Measurements from ENCODE around the gene SLC47A2.

The SLC47A2 gene

DNA sequence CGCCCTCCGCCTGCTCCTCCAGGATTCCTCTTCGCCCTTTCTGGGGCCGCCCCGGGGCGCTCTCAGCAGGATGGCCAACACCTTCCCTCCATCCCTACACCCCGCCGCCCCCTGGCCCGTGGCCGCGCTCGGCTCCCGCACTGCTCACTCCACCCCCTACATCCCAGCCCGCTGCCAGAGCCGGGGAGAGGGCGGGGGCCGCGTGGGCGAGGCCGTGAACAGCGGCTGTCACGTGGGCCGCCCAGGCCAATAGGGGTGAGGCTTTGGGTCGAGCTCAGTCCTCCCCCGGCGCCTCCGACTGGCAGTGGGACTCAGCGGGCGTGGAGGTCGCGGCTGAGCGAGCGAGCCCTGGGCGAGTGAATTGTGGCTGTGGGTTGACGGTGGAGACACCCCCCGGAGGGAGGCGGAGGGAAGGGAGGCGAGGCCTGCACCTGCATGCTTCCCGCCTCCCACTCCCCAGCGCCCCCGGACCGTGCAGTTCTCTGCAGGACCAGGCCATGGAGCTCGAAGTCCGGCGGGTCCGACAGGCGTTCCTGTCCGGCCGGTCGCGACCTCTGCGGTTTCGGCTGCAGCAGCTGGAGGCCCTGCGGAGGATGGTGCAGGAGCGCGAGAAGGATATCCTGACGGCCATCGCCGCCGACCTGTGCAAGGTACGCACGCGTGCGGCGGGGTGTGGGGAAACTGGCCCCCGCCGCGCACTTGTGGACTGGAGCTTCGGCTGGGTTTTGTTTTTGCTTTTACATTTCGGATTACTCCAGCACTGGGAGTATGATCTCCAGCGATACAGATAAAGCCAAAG lies 67.7 kb downstream of the SLC47A2 start, which contains the start of gene ALDH3A2:
ALDH3A2 (plus strand) TSS at position 277 of the 799 bp plus-strand sequence; CDS start at position 498, 221 bp downstream.
- DNase-seq (ENCODE audit: low read depth in 1 of 2, low spot score in 1 of 2): peak; percentile 58 to 90
- peak within 1 kb of the TSS; percentile 96 for H3K27ac ChIP-seq (replicated peaks)

DNA sequence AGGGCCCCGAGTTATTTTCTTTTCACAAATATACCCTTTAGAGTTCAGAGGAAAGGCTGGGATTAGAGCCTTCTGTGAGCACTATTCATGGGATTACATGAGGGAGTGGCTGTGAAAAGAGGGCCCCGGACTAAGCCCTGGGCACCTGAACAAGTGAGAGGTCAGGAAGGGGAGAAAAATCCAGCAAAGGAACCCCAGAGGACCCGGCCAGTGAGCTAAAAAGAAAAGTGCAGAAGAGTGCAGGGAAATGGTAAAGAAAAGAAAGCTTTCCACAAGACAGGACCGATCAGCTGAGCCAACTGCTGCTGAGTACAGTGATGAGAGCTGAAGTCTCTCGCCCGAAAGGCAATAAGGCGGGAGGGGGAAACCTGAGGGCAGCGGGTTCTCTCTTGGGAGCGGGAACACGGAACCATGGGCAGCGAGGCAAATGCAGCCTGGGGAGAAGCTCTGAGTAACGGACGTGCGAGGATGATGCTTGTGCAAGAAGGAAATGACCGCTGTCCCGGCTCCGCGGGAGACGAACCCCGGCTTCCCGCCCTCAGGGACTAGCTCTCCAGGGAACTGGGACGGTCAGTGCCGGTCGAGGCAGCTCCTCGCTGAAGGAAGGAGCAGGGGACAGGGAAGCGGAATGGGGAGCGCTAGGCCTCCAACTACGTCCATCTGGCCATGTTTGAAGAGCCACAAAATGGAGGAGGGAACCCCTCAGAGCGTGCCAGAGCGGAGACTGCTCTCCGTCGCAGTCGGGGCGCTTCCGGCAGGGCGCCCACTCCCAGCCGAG lies 68.5 kb downstream of the SLC47A2 start:
- TF ChIP-seq, protein P1, sequence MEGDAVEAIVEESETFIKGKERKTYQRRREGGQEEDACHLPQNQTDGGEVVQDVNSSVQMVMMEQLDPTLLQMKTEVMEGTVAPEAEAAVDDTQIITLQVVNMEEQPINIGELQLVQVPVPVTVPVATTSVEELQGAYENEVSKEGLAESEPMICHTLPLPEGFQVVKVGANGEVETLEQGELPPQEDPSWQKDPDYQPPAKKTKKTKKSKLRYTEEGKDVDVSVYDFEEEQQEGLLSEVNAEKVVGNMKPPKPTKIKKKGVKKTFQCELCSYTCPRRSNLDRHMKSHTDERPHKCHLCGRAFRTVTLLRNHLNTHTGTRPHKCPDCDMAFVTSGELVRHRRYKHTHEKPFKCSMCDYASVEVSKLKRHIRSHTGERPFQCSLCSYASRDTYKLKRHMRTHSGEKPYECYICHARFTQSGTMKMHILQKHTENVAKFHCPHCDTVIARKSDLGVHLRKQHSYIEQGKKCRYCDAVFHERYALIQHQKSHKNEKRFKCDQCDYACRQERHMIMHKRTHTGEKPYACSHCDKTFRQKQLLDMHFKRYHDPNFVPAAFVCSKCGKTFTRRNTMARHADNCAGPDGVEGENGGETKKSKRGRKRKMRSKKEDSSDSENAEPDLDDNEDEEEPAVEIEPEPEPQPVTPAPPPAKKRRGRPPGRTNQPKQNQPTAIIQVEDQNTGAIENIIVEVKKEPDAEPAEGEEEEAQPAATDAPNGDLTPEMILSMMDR (IDR thresholded peaks at IDR 0.05; ENCODE audit: insufficient read depth, low read length): no peak
- TF ChIP-seq POLR2AphosphoS5 (IDR thresholded peaks at IDR 0.05; ENCODE audit: low read depth) (0 out of 2 replicates have a peak, but pooled peaks have one; percentile 12), GABPA (IDR thresholded peaks at IDR 0.05; ENCODE audit: low read depth) (peak; percentile 49; the same call in 1 of the 2 replicates)
- Histone ChIP-seq H3K4me3 (replicated peaks; ENCODE audit: insufficient read depth, low read length) (peak overlapping the region; percentile 71), H3K27ac (replicated peaks) (peak overlapping the region; percentile 96), H3K27me3 (ENCODE audit: insufficient read depth, poor library complexity, severe bottlenecking) (no peaks in the 10 kb centered on the region)
- peak; percentile 51 to 72 for DNase-seq (ENCODE audit: low read depth in 1 of 2, low spot score in 1 of 2)

More for the DNA sequence above, 67.7 kb downstream of the SLC47A2 start, which contains the start of gene ALDH3A2:
- H3K27me3 ChIP-seq (ENCODE audit: insufficient read depth, poor library complexity, severe bottlenecking): no peaks in the 10 kb centered on the region
- no peak for TF ChIP-seq SPI1 (IDR thresholded peaks at IDR 0.05; ENCODE audit: borderline replicate concordance, low read depth)
- TF ChIP-seq POLR2AphosphoS5 (IDR thresholded peaks at IDR 0.05; ENCODE audit: low read depth): peak; percentile 70; the same call in 1 of the 2 replicates
- TF ChIP-seq, protein P2, sequence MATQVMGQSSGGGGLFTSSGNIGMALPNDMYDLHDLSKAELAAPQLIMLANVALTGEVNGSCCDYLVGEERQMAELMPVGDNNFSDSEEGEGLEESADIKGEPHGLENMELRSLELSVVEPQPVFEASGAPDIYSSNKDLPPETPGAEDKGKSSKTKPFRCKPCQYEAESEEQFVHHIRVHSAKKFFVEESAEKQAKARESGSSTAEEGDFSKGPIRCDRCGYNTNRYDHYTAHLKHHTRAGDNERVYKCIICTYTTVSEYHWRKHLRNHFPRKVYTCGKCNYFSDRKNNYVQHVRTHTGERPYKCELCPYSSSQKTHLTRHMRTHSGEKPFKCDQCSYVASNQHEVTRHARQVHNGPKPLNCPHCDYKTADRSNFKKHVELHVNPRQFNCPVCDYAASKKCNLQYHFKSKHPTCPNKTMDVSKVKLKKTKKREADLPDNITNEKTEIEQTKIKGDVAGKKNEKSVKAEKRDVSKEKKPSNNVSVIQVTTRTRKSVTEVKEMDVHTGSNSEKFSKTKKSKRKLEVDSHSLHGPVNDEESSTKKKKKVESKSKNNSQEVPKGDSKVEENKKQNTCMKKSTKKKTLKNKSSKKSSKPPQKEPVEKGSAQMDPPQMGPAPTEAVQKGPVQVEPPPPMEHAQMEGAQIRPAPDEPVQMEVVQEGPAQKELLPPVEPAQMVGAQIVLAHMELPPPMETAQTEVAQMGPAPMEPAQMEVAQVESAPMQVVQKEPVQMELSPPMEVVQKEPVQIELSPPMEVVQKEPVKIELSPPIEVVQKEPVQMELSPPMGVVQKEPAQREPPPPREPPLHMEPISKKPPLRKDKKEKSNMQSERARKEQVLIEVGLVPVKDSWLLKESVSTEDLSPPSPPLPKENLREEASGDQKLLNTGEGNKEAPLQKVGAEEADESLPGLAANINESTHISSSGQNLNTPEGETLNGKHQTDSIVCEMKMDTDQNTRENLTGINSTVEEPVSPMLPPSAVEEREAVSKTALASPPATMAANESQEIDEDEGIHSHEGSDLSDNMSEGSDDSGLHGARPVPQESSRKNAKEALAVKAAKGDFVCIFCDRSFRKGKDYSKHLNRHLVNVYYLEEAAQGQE (IDR thresholded peaks at IDR 0.05; ENCODE audit: insufficient replicate concordance, low read depth): no peak
- TF ChIP-seq, protein P1 (IDR thresholded peaks at IDR 0.05; ENCODE audit: insufficient read depth, low read length): no peak
- H3K4me3 ChIP-seq (replicated peaks; ENCODE audit: insufficient read depth, low read length): peak within 1 kb of the TSS; percentile 71

DNA sequence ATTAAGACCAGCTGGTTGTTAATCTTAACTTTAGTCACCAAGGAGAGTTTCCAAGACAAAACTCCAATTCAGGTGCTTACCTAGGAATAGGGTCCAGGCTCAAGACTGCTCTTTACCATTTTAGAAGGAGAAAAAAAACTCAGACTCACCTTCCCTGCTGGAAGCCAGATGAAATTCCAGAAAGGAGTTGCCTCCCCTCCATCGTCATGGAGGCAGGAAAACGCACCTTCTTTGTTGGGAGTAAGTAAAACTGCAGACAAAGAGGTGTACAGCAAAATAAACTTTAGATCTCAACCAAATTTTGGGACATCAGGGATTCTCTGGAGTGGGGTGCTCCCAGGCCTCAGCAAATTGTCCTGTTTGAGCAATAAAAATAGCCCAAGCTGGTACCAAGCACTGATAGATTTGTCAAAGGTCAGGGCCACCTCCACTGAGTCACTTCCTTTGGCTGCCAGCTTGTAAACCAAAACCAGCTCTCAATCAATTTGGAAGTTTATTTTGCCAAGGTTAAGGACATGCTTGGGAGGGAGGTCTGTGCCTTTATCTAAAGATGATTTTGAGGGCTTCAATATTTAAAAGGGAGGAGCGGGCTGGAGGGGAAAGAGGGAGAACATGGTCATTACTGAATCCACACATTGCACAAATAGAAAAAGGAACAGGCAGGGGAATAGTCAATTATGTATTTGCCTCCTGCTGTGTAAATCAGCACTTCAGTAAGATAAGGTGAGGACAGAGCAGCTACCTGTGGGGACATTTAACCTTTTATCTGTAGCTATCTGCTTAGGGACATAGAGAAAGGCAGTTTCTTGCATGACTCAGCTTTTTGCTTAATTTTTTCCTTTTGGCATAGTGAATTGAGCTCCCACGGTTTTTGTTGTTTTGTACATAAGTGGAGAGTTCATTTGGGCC lies 69.3 kb downstream of the SLC47A2 start:
- Histone ChIP-seq H3K27me3 (ENCODE audit: insufficient read depth, poor library complexity, severe bottlenecking) (no peaks in the 10 kb centered on the region), H3K4me3 (replicated peaks; ENCODE audit: insufficient read depth, low read length) (no peak overlapping the region), H3K27ac (replicated peaks) (peak overlapping the region; percentile 96)
- no peak for TF ChIP-seq POLR2AphosphoS5 (IDR thresholded peaks at IDR 0.05; ENCODE audit: low read depth)
- TF ChIP-seq GABPA (IDR thresholded peaks at IDR 0.05; ENCODE audit: low read depth): no peak
- TF ChIP-seq, protein P2 (IDR thresholded peaks at IDR 0.05; ENCODE audit: insufficient replicate concordance, low read depth): no peak
- TF ChIP-seq, protein P1 (IDR thresholded peaks at IDR 0.05; ENCODE audit: insufficient read depth, low read length): no peak
- no peak for TF ChIP-seq SPI1 (IDR thresholded peaks at IDR 0.05; ENCODE audit: borderline replicate concordance, low read depth)
- peak in 1 of 2 experiments; percentile 1 for DNase-seq (ENCODE audit: low read depth in 1 of 2, low spot score in 1 of 2)
